ENCODE results near the gene ACTRT2.
A peak's percentile ranks its signal among the peaks of the same experiment; 100 is the strongest.

DNA sequence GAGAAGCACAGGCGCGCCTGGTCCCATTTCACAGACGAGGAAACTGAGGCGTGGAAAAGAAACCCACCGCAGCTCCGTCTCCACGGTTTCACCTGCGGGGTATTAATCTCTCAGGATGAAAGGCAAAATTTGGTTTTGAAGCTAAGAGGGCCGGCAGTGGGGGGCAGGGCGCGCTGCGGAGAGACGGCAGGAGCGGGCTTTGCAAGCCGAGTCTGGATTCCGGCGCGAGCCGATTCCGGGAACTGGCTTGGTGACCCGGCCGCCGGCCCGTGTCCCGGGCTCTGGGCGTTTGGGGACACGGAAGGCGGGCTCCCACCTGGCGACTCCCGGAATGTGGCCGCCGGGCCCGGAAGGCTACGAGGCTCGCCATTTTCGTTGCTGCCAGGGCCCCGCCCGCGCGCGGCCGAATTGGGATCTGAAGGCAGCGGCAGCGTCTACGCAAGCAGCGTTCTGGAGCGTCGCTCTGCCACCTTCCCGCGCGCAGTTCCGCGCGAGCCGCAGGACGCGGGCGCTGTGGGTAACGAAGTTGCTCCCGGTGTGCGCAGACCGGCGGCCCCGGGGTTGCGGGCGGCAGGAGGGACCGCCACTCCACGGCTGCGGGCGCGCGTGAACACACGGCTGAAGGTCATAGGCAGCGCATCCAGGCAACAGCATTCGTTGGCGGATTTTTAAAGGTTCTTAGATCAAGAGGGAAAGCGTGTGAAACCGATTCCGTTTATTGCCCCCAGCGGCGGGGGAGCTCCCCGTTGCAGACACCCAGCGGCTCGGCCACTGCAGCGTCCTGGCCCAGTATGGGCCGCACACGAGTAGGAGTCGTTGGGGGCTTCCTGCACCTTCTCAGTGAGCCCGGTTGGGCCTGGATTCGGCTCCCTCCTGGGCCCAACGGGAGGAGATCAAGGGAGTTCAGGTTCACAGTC is 42.4 kb downstream of the ACTRT2 start:
- TF ChIP-seq, protein P1, sequence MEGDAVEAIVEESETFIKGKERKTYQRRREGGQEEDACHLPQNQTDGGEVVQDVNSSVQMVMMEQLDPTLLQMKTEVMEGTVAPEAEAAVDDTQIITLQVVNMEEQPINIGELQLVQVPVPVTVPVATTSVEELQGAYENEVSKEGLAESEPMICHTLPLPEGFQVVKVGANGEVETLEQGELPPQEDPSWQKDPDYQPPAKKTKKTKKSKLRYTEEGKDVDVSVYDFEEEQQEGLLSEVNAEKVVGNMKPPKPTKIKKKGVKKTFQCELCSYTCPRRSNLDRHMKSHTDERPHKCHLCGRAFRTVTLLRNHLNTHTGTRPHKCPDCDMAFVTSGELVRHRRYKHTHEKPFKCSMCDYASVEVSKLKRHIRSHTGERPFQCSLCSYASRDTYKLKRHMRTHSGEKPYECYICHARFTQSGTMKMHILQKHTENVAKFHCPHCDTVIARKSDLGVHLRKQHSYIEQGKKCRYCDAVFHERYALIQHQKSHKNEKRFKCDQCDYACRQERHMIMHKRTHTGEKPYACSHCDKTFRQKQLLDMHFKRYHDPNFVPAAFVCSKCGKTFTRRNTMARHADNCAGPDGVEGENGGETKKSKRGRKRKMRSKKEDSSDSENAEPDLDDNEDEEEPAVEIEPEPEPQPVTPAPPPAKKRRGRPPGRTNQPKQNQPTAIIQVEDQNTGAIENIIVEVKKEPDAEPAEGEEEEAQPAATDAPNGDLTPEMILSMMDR (conservative IDR thresholded peaks at IDR 0.05; ENCODE audit: low read depth in 2 of 2): no peak
- TF ChIP-seq NANOG (IDR thresholded peaks at IDR 0.05; ENCODE audit: borderline replicate concordance) (no peak), EZH2phosphoT487 (IDR thresholded peaks at IDR 0.05; ENCODE audit: unreplicated experiment) (peak; percentile 90), ZNF331 (CRISPR knock-in tag; IDR thresholded peaks at IDR 0.05; ENCODE audit: low read depth) (no peak), JUNB (IDR thresholded peaks at IDR 0.05; ENCODE audit: unreplicated experiment) (no peak), EZH2 (IDR thresholded peaks at IDR 0.05; ENCODE audit: low read depth, unreplicated experiment) (peak; percentile 84)
- TF ChIP-seq, protein P2, sequence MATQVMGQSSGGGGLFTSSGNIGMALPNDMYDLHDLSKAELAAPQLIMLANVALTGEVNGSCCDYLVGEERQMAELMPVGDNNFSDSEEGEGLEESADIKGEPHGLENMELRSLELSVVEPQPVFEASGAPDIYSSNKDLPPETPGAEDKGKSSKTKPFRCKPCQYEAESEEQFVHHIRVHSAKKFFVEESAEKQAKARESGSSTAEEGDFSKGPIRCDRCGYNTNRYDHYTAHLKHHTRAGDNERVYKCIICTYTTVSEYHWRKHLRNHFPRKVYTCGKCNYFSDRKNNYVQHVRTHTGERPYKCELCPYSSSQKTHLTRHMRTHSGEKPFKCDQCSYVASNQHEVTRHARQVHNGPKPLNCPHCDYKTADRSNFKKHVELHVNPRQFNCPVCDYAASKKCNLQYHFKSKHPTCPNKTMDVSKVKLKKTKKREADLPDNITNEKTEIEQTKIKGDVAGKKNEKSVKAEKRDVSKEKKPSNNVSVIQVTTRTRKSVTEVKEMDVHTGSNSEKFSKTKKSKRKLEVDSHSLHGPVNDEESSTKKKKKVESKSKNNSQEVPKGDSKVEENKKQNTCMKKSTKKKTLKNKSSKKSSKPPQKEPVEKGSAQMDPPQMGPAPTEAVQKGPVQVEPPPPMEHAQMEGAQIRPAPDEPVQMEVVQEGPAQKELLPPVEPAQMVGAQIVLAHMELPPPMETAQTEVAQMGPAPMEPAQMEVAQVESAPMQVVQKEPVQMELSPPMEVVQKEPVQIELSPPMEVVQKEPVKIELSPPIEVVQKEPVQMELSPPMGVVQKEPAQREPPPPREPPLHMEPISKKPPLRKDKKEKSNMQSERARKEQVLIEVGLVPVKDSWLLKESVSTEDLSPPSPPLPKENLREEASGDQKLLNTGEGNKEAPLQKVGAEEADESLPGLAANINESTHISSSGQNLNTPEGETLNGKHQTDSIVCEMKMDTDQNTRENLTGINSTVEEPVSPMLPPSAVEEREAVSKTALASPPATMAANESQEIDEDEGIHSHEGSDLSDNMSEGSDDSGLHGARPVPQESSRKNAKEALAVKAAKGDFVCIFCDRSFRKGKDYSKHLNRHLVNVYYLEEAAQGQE (IDR thresholded peaks at IDR 0.05; ENCODE audit: unreplicated experiment): no peak

All from GM23338 (cell line).